Body of pancreas (tissue), 4 donors: Measurements from ENCODE around the gene BROX.

ENCODE experiments used
- CTCF ChIP-seq, 7 experiments: fragments of 450-650 bp in 4 of 7; fragments of 200-600 bp in 3 of 7; sonication (generic) in 3 of 7; IDR thresholded peaks; one replicate each; pipeline ENCODE4 v1.5.1; 2016 to 2019; ENCODE audit warnings: antibody characterized with exemption in 7 of 7
- POLR2A ChIP-seq, 3 donors: fragments of 450-650 bp; IDR thresholded peaks; one replicate each; pipeline ENCODE4 v1.6.1; 2016; ENCODE audit warnings: antibody characterized with exemption in 3 of 3, mild to moderate bottlenecking in 2 of 3

- TF ChIP-seq POLR2A (IDR thresholded peaks at IDR 0.05) (no peak), CTCF (IDR thresholded peaks at IDR 0.05) (no peak)
Measured at GRCh38 chr1:222704260-222704659, 8.1 kb upstream of the BROX start.
